Activated T-cell treated with anti-CD3 and anti-CD28 coated beads, Interleukin-2, amount 50 U/mL, for 24 hours (primary cell): Measurements from ENCODE around the gene TUBGCP3.

Source experiments
- DNase-seq: peaks from one replicate; pipeline ENCODE4 v3.0.0-alpha.2; 2020
- H3K27ac Mint-ChIP-seq: 2 replicates; pipeline ENCODE4 v1.8.0; 2020; ENCODE audit warnings: mild to moderate bottlenecking, mixed read lengths
- H3K27me3 Mint-ChIP-seq: 2 replicates; pipeline ENCODE4 v1.8.0; 2020; ENCODE audit warnings: mixed read lengths
- H3K36me3 Mint-ChIP-seq: 2 replicates; pipeline ENCODE4 v1.8.0; 2020; ENCODE audit warnings: low read depth, mixed read lengths
- H3K4me1 Mint-ChIP-seq: 2 replicates; pipeline ENCODE4 v1.8.0; 2020; ENCODE audit warnings: low read depth, mixed read lengths
- H3K4me3 Mint-ChIP-seq: 2 replicates; pipeline ENCODE4 v1.8.0; 2020; ENCODE audit warnings: mild to moderate bottlenecking, moderate library complexity, mixed read lengths
- H3K9me3 Mint-ChIP-seq: 2 replicates; pipeline ENCODE4 v1.8.0; 2020; ENCODE audit warnings: mixed read lengths

Gene TUBGCP3

GRCh38 chr13:112446347-112446861 is 141.5 kb downstream of the TUBGCP3 start:
- Mint-ChIP-seq H3K4me3 (no peak overlapping the region), H3K36me3 (no peaks in the 10 kb centered on the region), H3K27me3 (peaks cover 38% of the 10 kb centered on the region), H3K9me3 (no peaks in the 10 kb centered on the region), H3K27ac (no peak overlapping the region), H3K4me1 (peaks cover 2% of the 10 kb centered on the region)
- DNase-seq, result peak; percentile 13

GRCh38 chr13:112445411-112446271 is 142.3 kb downstream of the TUBGCP3 start:
- H3K27me3 Mint-ChIP-seq, result peaks cover 44% of the 10 kb centered on the region

GRCh38 chr13:112444416-112445399 is 143.2 kb downstream of the TUBGCP3 start:
- peaks cover 2% of the 10 kb centered on the region for H3K4me1 Mint-ChIP-seq
- peak; percentile 11 for DNase-seq
- H3K9me3 Mint-ChIP-seq, result no peaks in the 10 kb centered on the region
- H3K27ac Mint-ChIP-seq, result no peak overlapping the region
- H3K36me3 Mint-ChIP-seq, result no peaks in the 10 kb centered on the region
- no peak overlapping the region for H3K4me3 Mint-ChIP-seq
- peaks cover 54% of the 10 kb centered on the region for H3K27me3 Mint-ChIP-seq

More at GRCh38 chr13:112445411-112446271, 142.3 kb downstream of the TUBGCP3 start:
- DNase-seq, result peak; percentile 2
- no peaks in the 10 kb centered on the region for H3K9me3 Mint-ChIP-seq
- H3K4me3 Mint-ChIP-seq, result no peak overlapping the region
- H3K27ac Mint-ChIP-seq, result no peak overlapping the region
- H3K4me1 Mint-ChIP-seq, result peaks cover 2% of the 10 kb centered on the region
- H3K36me3 Mint-ChIP-seq, result no peaks in the 10 kb centered on the region

- Mint-ChIP-seq H3K4me3 (no peak overlapping the region), H3K9me3 (no peaks in the 10 kb centered on the region), H3K27ac (no peak overlapping the region), H3K4me1 (peaks cover 2% of the 10 kb centered on the region), H3K27me3 (peaks cover 59% of the 10 kb centered on the region), H3K36me3 (no peaks in the 10 kb centered on the region)
- peak; percentile 69 for DNase-seq
Measured at GRCh38 chr13:112443995-112444311, 144.0 kb downstream of the TUBGCP3 start.

- H3K4me1 Mint-ChIP-seq, result peaks cover 2% of the 10 kb centered on the region
- no peak overlapping the region for H3K4me3 Mint-ChIP-seq
- H3K9me3 Mint-ChIP-seq, result no peaks in the 10 kb centered on the region
- peaks cover 59% of the 10 kb centered on the region for H3K27me3 Mint-ChIP-seq
- no peak overlapping the region for H3K27ac Mint-ChIP-seq
- no peaks in the 10 kb centered on the region for H3K36me3 Mint-ChIP-seq
- peak; percentile 29 for DNase-seq
Measured at GRCh38 chr13:112443191-112443994, 144.6 kb downstream of the TUBGCP3 start.

- Mint-ChIP-seq H3K27ac (no peak overlapping the region), H3K27me3 (peaks cover 59% of the 10 kb centered on the region), H3K4me1 (peaks cover 2% of the 10 kb centered on the region), H3K9me3 (no peaks in the 10 kb centered on the region), H3K36me3 (no peaks in the 10 kb centered on the region), H3K4me3 (no peak overlapping the region)
- DNase-seq, result peak; percentile 11
Measured at GRCh38 chr13:112442483-112443090, 145.4 kb downstream of the TUBGCP3 start.

- Mint-ChIP-seq H3K4me3 (no peak overlapping the region), H3K4me1 (peaks cover 2% of the 10 kb centered on the region), H3K9me3 (no peaks in the 10 kb centered on the region), H3K36me3 (no peaks in the 10 kb centered on the region), H3K27ac (no peak overlapping the region), H3K27me3 (peaks cover 53% of the 10 kb centered on the region)
- peak; percentile 5 for DNase-seq
Measured at GRCh38 chr13:112441779-112442310, 146.1 kb downstream of the TUBGCP3 start.

- H3K27me3 Mint-ChIP-seq, result peaks cover 53% of the 10 kb centered on the region
- H3K9me3 Mint-ChIP-seq, result no peaks in the 10 kb centered on the region
- no peaks in the 10 kb centered on the region for H3K36me3 Mint-ChIP-seq
- no peak overlapping the region for H3K27ac Mint-ChIP-seq
- H3K4me3 Mint-ChIP-seq, result no peak overlapping the region
- DNase-seq, result peak; percentile 2
- peaks cover 2% of the 10 kb centered on the region for H3K4me1 Mint-ChIP-seq
Measured at GRCh38 chr13:112441226-112441625, 146.7 kb downstream of the TUBGCP3 start.

- peaks cover 1% of the 10 kb centered on the region for H3K9me3 Mint-ChIP-seq
- no peak for DNase-seq
- H3K36me3 Mint-ChIP-seq, result no peaks in the 10 kb centered on the region
- H3K4me3 Mint-ChIP-seq, result no peak overlapping the region
- no peak overlapping the region for H3K27ac Mint-ChIP-seq
- H3K27me3 Mint-ChIP-seq, result peaks cover 40% of the 10 kb centered on the region
- H3K4me1 Mint-ChIP-seq, result no peaks in the 10 kb centered on the region
Measured at GRCh38 chr13:112438515-112438914, 149.4 kb downstream of the TUBGCP3 start.

- Mint-ChIP-seq H3K27ac (no peak overlapping the region), H3K36me3 (no peaks in the 10 kb centered on the region), H3K27me3 (peaks cover 36% of the 10 kb centered on the region), H3K9me3 (peaks cover 1% of the 10 kb centered on the region), H3K4me3 (no peak overlapping the region), H3K4me1 (no peaks in the 10 kb centered on the region)
- DNase-seq, result no peak
Measured at GRCh38 chr13:112438094-112438493, 149.9 kb downstream of the TUBGCP3 start.

GRCh38 chr13:112435973-112436372 is 152.0 kb downstream of the TUBGCP3 start:
- Mint-ChIP-seq H3K27me3 (peaks cover 34% of the 10 kb centered on the region), H3K9me3 (peaks cover 1% of the 10 kb centered on the region), H3K27ac (no peak overlapping the region), H3K4me3 (no peak overlapping the region), H3K4me1 (no peaks in the 10 kb centered on the region), H3K36me3 (no peaks in the 10 kb centered on the region)
- no peak for DNase-seq
